NT2/D1 (cell line): Measurements from ENCODE around the gene BMP10.

Source experiments
- DNase-seq: peaks from one replicate; pipeline ENCODE4 v3.0.0-alpha.2; 2011; ENCODE audit warnings: low read depth, low spot score
- H3K27me3 ChIP-seq: 2 replicates; pipeline ENCODE4 v1.6.0; 2011; ENCODE audit warnings: mild to moderate bottlenecking; ENCODE audit not compliant: insufficient read length, insufficient read depth
- H3K36me3 ChIP-seq: 2 replicates; pipeline ENCODE4 v1.6.1; 2011; ENCODE audit warnings: mild to moderate bottlenecking, low read length, mixed read lengths; ENCODE audit not compliant: insufficient read depth, insufficient read length
- H3K4me1 ChIP-seq: 2 replicates; pipeline ENCODE4 v1.5.1; 2011; ENCODE audit not compliant: insufficient read depth, insufficient read length
- H3K4me3 ChIP-seq: 2 replicates; pipeline ENCODE4 v1.5.1; 2011; ENCODE audit warnings: low read depth; ENCODE audit not compliant: insufficient read length
- H3K9ac ChIP-seq: 2 replicates; pipeline ENCODE4 v1.6.0; 2011; ENCODE audit warnings: low read depth; ENCODE audit not compliant: insufficient read length
- H3K9me3 ChIP-seq: 2 replicates; pipeline ENCODE4 v1.5.1; 2011; ENCODE audit warnings: mild to moderate bottlenecking, low read length; ENCODE audit not compliant: insufficient read depth
- SUZ12 ChIP-seq: IDR thresholded peaks from 2 replicates; pipeline ENCODE4 v1.6.1; 2011; ENCODE audit not compliant: insufficient read length, insufficient read depth; ENCODE audit errors: extremely low read depth
- YY1 ChIP-seq: IDR thresholded peaks from 2 replicates; pipeline ENCODE4 v1.6.1; 2011; ENCODE audit not compliant: insufficient read length, insufficient read depth
- ZNF274 ChIP-seq: IDR thresholded peaks from 2 replicates; pipeline ENCODE4 v1.6.1; 2011; ENCODE audit warnings: mild to moderate bottlenecking, low read depth, low read length

Gene BMP10

DNA sequence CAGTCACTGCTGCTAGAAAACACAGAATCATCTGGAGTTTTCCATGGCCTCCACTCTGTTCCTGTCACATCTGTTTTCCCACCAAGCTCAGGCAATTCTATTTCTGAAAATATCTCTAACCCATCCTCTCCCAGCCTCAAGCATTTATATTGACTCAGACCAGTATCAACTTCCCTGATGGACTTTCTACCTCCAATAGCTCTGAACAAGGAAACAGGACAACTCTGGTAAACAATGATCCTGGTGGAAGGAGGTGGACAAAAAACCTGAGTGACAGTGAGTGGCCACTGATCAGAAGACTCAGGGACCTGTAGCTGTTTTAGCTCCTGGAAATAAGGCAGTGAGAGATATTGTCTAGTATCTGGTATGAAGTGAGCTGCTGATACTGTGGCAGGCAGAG lies 23.4 kb downstream of the BMP10 start:
- Histone ChIP-seq H3K9ac (no peak overlapping the region), H3K4me3 (no peak overlapping the region), H3K9me3 (no peaks in the 10 kb centered on the region), H3K27me3 (no peaks in the 10 kb centered on the region), H3K4me1 (no peaks in the 10 kb centered on the region), H3K36me3 (no peaks in the 10 kb centered on the region)
- no peak for DNase-seq
- TF ChIP-seq SUZ12 = no peak
- TF ChIP-seq ZNF274 = no peak
- TF ChIP-seq YY1 = no peak

DNA sequence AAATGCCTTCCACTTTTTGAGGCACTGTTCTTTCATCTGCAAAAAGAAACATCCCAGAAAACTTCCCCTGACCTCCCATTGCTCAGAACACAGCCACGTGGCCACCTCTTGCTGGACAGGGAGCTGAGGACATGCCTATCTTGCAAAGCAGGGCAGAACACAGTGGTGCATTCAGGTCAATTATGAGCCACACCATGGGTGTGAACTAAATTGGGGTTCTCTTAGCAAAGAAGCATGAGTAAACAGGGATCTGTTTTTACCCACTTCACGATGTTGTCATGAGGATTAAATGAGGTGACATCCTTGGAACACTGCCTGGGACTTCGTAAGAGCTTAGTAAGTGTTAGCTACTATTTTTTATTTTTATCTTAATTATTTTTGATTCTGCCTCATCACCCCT lies 25.1 kb downstream of the BMP10 start:
- no peak for TF ChIP-seq ZNF274
- no peak for TF ChIP-seq SUZ12
- TF ChIP-seq YY1 = no peak
- Histone ChIP-seq H3K4me3 (no peak overlapping the region), H3K9ac (no peak overlapping the region), H3K9me3 (no peaks in the 10 kb centered on the region), H3K27me3 (no peaks in the 10 kb centered on the region), H3K36me3 (no peaks in the 10 kb centered on the region), H3K4me1 (no peaks in the 10 kb centered on the region)
- DNase-seq = no peak

DNA sequence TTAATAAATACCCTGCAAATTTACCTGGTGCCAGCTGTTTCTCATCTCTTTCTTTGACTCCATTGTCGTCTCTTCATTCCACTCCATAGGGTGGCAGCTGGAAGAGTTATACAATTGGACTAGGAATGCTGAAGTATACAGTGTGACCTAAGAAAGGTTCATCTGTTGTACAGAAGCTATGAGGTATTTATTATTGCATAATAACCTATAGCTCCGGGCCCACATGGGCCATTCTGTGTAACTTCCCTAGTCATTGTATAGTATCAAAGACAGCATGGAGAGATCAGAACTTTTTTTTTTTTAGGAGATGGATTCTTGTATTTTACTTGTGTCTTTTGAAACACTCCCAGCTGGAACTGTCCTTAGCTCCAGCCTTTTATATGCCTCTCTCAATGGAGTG lies 26.2 kb downstream of the BMP10 start:
- H3K9me3 ChIP-seq = no peaks in the 10 kb centered on the region
- TF ChIP-seq ZNF274 (no peak), YY1 (no peak), SUZ12 (no peak)
- no peaks in the 10 kb centered on the region for H3K36me3 ChIP-seq
- no peak overlapping the region for H3K9ac ChIP-seq
- no peak overlapping the region for H3K4me3 ChIP-seq
- no peak for DNase-seq
- H3K4me1 ChIP-seq = no peaks in the 10 kb centered on the region
- H3K27me3 ChIP-seq = no peaks in the 10 kb centered on the region

DNA sequence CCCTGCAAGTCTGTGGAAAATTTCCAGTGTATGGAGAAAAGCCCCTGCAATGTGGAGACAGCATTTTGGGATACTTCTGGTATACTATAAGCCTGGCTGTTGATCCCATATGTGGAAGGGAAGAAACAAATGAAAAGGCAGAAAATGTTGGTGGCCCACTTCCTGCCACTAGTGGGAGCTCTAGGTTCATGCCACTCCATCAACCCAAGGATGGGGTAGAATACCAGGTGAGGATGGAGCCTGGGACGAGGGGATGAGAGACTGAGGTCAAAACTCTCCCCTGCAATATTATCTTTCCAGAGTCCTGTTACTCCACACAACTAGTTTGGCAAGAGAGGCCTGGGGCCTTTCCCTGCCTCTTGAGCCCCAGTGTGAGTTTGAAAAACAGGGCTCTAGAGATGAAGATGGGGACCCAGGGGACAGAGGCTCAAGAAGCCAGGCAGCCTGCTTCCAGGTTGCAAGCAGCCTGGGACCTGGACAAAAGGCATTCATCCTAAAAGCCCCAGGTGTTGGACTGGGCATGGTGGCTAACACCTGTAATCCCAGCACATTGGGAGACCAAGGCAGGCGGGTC lies 31.9 kb downstream of the BMP10 start:
- no peaks in the 10 kb centered on the region for H3K36me3 ChIP-seq
- H3K27me3 ChIP-seq = no peaks in the 10 kb centered on the region
- no peak overlapping the region for H3K9ac ChIP-seq
- no peak overlapping the region for H3K4me3 ChIP-seq
- peaks cover 11% of the 10 kb centered on the region; the same call in 1 of the 2 replicates for H3K9me3 ChIP-seq
- H3K4me1 ChIP-seq = no peaks in the 10 kb centered on the region
- no peak for TF ChIP-seq ZNF274
- TF ChIP-seq YY1 = no peak
- no peak for TF ChIP-seq SUZ12
- DNase-seq = no peak

DNA sequence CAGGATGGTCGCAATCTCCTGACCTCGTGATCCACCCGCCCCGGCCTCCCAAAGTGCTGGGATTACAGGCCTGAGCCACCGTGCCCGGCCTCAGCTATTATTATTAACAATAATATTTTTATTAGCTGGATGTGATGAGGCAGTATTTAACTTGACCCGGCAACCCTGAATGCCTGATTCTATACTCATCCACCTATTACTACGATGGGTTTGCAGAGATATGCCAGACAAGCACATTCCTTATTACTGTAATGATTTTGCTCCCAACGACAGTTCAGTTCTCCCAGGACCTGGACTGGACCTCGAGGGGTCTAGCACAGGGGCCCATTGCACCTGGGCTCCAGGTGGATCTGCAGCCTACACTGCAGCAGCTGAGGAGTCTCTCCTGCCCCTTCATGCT lies 32.6 kb downstream of the BMP10 start:
- H3K36me3 ChIP-seq = no peaks in the 10 kb centered on the region
- no peaks in the 10 kb centered on the region for H3K27me3 ChIP-seq
- H3K4me3 ChIP-seq = no peak overlapping the region
- no peak overlapping the region for H3K9ac ChIP-seq
- TF ChIP-seq SUZ12 (no peak), YY1 (no peak), ZNF274 (no peak)
- peaks cover 11% of the 10 kb centered on the region; the same call in 1 of the 2 replicates for H3K9me3 ChIP-seq
- DNase-seq = no peak
- H3K4me1 ChIP-seq = no peaks in the 10 kb centered on the region

DNA sequence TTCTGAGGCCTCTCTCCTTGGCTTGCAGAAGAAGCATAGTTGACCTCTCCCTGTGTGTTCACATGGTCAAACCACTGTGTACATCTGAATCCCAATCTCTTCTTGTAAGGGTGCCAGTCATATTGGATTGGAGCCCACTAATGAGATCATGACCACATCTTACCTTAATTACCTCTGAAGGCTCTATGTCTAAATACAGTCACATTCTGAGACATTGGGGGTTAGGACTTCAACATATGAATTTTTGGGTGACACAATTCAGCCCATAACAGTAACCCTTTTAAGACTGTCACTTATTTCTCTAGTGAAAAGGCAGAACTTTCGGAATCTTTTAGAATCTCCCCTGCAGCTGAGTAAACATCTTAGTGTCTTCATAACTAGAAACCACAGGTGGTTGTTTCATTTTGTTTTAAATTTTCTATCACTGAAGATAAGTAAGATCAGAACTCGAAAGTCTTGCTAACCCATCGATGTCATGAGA lies 33.3 kb downstream of the BMP10 start:
- Histone ChIP-seq H3K36me3 (no peaks in the 10 kb centered on the region), H3K4me1 (no peaks in the 10 kb centered on the region), H3K9me3 (peaks cover 11% of the 10 kb centered on the region; the same call in 1 of the 2 replicates), H3K4me3 (no peak overlapping the region), H3K9ac (no peak overlapping the region), H3K27me3 (no peaks in the 10 kb centered on the region)
- TF ChIP-seq SUZ12 (no peak), YY1 (no peak), ZNF274 (no peak)
- DNase-seq = no peak

DNA sequence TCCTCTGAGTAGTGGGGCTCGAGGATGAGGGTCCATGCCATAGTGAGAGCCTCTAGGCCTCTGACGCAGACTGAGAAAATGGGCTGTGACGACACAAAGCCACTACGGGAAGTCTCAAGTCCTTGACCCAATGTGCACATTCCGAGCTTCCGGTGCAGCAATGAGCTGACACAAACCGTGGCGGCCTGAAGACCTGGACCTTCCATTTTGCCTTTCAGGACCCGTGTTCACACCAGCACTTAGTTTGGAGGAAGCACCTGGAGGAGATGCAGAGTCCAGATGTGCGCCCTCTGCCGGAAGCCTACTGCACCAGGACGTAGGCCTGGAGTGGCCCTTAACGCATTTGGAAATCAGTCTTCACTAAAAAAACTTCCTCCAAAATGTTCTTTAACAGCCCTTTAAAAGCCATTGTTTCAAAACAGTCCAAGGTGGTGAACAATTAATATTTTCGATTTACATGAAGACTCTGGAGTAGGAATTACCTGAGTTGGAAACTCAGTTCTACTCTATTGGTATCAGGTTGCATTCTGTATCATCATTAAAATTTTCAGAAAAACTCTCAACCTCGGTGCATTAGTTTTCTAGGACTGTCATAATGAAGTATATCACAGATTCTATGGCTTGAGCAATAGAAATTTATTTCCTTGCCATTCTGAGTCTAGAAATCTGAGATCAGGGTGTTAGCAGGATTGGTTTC lies 33.9 kb downstream of the BMP10 start:
- H3K27me3 ChIP-seq = no peaks in the 10 kb centered on the region
- H3K9me3 ChIP-seq = peaks cover 11% of the 10 kb centered on the region; the same call in 1 of the 2 replicates
- H3K4me3 ChIP-seq = no peak overlapping the region
- peak; percentile 57 for DNase-seq
- no peak for TF ChIP-seq ZNF274
- no peak for TF ChIP-seq SUZ12
- TF ChIP-seq YY1 = no peak
- no peaks in the 10 kb centered on the region for H3K36me3 ChIP-seq
- H3K4me1 ChIP-seq = no peaks in the 10 kb centered on the region
- H3K9ac ChIP-seq = no peak overlapping the region
